GM12874 (cell line): ENCODE results near the gene C20orf144.

Experiments used
- TF ChIP-seq, protein P1 (sequence below): IDR thresholded peaks from 2 replicates; pipeline ENCODE4 v1.5.1; 2011; ENCODE audit warnings: low read depth, mild to moderate bottlenecking, control low read depth, low read length, moderate library complexity; ENCODE audit not compliant: insufficient read depth

The C20orf144 gene

DNA sequence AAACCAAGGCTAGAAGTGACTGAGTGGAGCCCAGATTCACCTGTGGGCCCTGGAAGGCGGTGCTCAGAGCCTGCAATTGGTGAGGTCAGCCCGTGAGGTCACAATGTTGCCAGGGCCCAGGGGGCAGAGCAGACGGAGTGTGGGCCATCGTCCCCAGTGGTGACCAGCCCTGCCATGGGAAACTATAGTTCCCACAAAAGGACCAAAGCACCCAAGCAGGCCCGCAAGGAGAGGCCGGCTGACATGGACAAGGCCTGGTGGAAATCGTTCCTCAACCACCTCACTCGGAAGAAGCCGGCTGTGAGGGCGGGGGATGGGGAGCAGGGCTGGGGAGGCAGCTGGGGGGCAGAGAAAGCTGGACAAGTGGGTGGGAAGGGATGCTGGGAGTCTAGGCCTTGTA is at the start of gene C20orf144:
Gene C20orf144, plus strand, starts transcription at position 156 of the 400 bp plus-strand sequence. Its CDS starts 19 bp downstream, at position 175.
- TF ChIP-seq, protein P1, sequence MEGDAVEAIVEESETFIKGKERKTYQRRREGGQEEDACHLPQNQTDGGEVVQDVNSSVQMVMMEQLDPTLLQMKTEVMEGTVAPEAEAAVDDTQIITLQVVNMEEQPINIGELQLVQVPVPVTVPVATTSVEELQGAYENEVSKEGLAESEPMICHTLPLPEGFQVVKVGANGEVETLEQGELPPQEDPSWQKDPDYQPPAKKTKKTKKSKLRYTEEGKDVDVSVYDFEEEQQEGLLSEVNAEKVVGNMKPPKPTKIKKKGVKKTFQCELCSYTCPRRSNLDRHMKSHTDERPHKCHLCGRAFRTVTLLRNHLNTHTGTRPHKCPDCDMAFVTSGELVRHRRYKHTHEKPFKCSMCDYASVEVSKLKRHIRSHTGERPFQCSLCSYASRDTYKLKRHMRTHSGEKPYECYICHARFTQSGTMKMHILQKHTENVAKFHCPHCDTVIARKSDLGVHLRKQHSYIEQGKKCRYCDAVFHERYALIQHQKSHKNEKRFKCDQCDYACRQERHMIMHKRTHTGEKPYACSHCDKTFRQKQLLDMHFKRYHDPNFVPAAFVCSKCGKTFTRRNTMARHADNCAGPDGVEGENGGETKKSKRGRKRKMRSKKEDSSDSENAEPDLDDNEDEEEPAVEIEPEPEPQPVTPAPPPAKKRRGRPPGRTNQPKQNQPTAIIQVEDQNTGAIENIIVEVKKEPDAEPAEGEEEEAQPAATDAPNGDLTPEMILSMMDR: no peak

DNA sequence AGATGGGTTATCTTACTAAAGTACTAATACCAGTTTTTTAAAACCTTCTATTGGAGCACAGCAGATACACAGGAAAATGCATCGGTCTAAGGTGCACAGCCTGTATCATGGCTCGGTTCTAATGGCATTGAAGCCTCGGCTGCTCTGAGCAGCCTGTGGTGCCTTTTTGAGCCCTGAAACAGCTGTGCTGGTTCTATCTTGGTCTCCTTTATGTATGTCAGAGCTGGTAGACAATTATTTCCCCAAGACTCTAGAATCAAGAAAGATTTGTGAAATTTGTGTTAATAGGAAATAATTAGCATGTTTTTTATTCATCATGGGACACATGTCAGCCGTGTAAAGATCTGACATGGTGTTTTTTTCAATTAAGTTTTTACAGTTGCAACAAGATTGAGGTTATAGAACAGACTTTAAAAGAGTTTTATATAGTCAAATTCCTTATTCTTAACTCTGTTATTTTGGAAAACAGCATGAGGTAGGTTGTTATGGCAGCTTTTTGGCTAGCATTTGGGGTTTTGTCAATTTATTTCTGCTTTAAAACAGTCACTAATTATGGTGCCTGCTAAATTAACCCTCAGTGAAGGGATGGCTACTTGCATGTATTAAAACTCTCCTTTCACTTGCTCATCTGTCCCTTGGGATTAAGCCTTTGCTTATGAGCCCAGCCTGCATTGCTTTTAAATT is 40.3 kb upstream of the C20orf144 start:
- TF ChIP-seq, protein P1: no peak

DNA sequence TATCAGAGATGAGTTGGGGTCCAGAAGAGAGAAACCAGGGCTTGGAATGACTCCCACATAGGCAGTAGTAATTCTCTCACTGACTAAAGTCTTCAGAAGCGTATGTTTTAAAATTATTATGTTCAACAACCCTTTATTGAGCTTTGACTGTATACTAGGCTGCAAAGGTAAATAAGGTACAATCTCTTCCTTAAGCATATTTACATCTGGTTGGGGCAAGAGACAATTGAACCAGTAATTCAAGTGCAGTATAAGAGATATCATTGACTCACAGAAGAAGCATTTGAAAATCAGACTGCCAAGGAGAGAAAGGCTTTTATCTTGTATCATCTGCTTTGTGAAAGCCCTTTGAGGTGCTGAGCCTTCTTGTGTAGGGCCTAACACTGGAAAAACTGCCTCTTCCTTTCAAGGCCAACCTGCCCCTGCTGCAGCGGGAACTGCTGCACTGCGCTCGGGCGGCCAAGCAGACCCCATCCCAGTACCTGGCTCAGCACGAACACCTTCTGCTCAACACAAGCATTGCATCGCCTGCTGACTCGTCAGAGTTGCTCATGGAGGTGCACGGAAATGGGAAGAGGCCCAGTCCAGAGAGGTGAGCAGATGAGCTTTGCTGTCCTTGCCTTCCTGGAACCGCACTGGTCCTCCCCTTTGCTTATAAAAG is 39.3 kb upstream of the C20orf144 start:
- TF ChIP-seq, protein P1: no peak

DNA sequence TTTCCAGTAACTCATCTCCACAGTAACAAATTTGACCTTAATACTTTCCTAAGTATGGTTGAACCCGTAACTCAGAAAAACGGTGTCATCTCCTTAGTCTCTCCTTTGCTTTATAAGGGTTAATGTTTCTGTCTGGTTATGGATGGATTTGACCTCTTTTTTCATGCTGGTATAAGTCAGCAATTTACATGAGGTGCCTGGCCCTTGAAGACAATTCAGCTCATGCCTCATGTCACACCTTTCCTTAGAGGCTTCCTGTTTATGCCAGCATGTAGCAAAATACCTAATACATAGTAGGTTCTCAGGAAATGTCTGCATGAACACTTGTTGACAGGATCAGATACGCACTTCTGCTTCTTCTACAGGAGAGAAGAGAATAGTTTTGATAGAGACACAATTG is 37.7 kb upstream of the C20orf144 start:
- TF ChIP-seq, protein P1: no peak

DNA sequence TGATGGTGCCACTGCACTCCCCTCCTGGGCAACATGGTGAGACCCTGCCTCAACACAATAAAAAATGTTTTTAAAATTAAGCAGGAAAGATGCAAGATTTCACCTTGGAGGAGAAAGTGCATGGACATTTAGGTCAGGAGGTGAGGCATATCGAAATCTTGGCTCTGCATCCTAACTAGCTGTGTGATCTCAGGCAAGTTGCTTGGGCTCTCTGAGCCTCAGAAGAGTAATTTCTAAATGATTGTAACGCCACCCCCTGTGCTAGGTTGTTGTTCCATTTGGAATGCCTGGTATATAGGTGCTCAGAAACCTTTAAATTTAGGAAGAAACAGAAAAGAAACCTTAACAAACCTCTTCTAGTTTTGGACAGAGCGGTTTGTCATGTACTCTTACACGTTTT is 35.9 kb upstream of the C20orf144 start:
- TF ChIP-seq, protein P1: no peak

DNA sequence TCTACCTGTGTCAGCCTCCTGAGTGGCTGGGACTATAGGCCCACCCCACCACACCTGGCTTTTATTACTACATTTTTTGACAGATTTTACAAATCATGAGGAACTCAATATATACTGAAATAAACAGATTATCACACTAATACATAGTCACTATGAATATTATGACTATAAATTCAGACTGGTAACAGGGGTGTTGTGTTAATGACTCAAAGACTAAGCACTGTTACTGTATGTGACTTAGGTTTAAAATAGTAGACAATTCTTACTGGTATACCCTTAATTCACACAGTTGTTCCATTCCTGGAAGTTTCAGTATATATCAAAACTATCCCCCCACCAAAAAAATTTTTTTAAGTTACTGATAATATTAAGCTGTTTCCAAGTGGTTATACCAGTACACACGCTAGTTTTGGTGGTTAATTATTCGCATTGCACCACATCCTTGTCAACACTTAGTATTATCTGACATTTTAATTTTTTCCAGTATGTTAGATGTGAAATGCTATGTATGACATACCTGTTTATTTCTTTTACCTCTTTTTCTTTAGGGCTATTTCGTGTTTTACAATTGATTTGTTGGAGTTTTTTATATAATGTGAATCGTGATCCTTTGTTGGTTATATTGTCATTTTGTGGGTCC is 34.4 kb upstream of the C20orf144 start:
- TF ChIP-seq, protein P1: no peak

DNA sequence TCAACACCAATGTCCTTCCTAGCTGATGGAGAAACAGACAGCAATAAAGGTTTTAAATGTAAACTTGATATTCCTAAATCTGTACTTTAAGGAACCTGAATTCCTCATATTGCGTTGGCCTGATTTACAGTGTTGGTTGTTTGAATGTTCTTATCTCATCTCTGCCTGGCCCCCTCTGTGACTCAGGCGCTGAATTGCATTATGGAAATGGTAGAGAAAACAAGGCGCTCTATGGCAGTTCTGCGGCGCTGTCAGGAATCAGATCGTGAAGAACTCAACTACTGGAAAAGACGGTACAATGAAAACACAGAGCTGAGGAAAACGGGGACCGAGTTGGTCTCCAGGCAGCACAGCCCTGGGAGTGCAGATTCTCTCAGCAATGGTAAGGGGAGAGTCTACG is 32.6 kb upstream of the C20orf144 start:
- TF ChIP-seq, protein P1: no peak
